ENCODE measurements around the gene SUCO. TPM values are rescaled to one million over a fixed set of nuclear protein-coding genes. Genes with fewer than 3 reads are reported as not detected.
"Not testable (repeated sequence)": the region's sequence is repeated elsewhere in the genome, so short reads cannot be mapped to it uniquely, and the experiment has no call there.

The SUCO gene
- total RNA-seq, 2 experiments from 2014 or later: 22.8 TPM

- POLR2A ChIA-PET: no interaction called here
- no peaks in the 10 kb centered on the region for H3K9me3 Mint-ChIP-seq
- DNase-seq (no peak), ATAC-seq (no peak)
- H3K27ac Mint-ChIP-seq: no peak overlapping the region
- CTCF ChIA-PET: interaction anchor here (2.1 kb wide), 1 partner anchor 13 kb away, joined by 4 read pairs; no protein-coding TSS in a partner anchor
- intact Hi-C loops (cut with micrococcal nuclease): no loop called here
- no peak for TF ChIP-seq CTCF (IDR thresholded peaks at IDR 0.05)
- H3K27me3 Mint-ChIP-seq: peaks cover 8% of the 10 kb centered on the region
- no peak overlapping the region for H3K4me3 Mint-ChIP-seq
- no peaks in the 10 kb centered on the region for H3K4me1 Mint-ChIP-seq (ENCODE audit: low read depth)
- no peaks in the 10 kb centered on the region for H3K36me3 Mint-ChIP-seq (ENCODE audit: low read depth)
Measured at GRCh38 chr1:172494166-172494565, 38.8 kb upstream of the SUCO start.

GRCh38 chr1:172496127-172496526, 36.8 kb upstream of the SUCO start:
- intact Hi-C loops (cut with micrococcal nuclease); H3K27ac Mint-ChIP-seq; DNase-seq; H3K4me1 Mint-ChIP-seq (ENCODE audit: low read depth); H3K9me3 Mint-ChIP-seq; H3K36me3 Mint-ChIP-seq (ENCODE audit: low read depth); POLR2A ChIA-PET; CTCF ChIA-PET; H3K4me3 Mint-ChIP-seq; H3K27me3 Mint-ChIP-seq; ATAC-seq: not testable (repeated sequence)

- DNase-seq (no peak), ATAC-seq (no peak)
- H3K4me1 Mint-ChIP-seq (ENCODE audit: low read depth): no peaks in the 10 kb centered on the region
- H3K27ac Mint-ChIP-seq: no peak overlapping the region
- H3K9me3 Mint-ChIP-seq: no peaks in the 10 kb centered on the region
- H3K36me3 Mint-ChIP-seq (ENCODE audit: low read depth): no peaks in the 10 kb centered on the region
- H3K4me3 Mint-ChIP-seq: no peak overlapping the region
- no peak for TF ChIP-seq CTCF (IDR thresholded peaks at IDR 0.05)
- intact Hi-C loops (cut with micrococcal nuclease): no loop called here
- peaks cover 1% of the 10 kb centered on the region for H3K27me3 Mint-ChIP-seq
- POLR2A ChIA-PET: no interaction called here
- CTCF ChIA-PET: interaction anchor here (0.8 to 1.4 kb wide), 2 partner anchors 34 to 45 kb away, joined by 3 read pairs; no protein-coding TSS in a partner anchor
Measured at GRCh38 chr1:172496678-172497077, 36.3 kb upstream of the SUCO start.

- ATAC-seq: no peak
- intact Hi-C loops (cut with micrococcal nuclease): no loop called here
- TF ChIP-seq CTCF (IDR thresholded peaks at IDR 0.05): no peak
- H3K9me3 Mint-ChIP-seq: no peaks in the 10 kb centered on the region
- no peak overlapping the region for H3K27ac Mint-ChIP-seq
- ChIA-PET POLR2A (no interaction called here), CTCF (interaction anchor here (0.8 to 1.4 kb wide), 2 partner anchors 34 to 46 kb away, joined by 3 read pairs; no protein-coding TSS in a partner anchor)
- no peaks in the 10 kb centered on the region for H3K36me3 Mint-ChIP-seq (ENCODE audit: low read depth)
- no peaks in the 10 kb centered on the region for H3K4me1 Mint-ChIP-seq (ENCODE audit: low read depth)
- no peaks in the 10 kb centered on the region for H3K27me3 Mint-ChIP-seq
- H3K4me3 Mint-ChIP-seq: no peak overlapping the region
- DNase-seq: no peak
Measured at GRCh38 chr1:172497230-172497629, 35.7 kb upstream of the SUCO start.

GRCh38 chr1:172498857-172499256, 34.1 kb upstream of the SUCO start:
- no peak for TF ChIP-seq CTCF (IDR thresholded peaks at IDR 0.05)
- Mint-ChIP-seq H3K27ac (no peak overlapping the region), H3K27me3 (peaks cover 5% of the 10 kb centered on the region), H3K4me3 (no peak overlapping the region), H3K4me1 (ENCODE audit: low read depth) (no peaks in the 10 kb centered on the region), H3K36me3 (ENCODE audit: low read depth) (no peaks in the 10 kb centered on the region), H3K9me3 (no peaks in the 10 kb centered on the region)
- intact Hi-C loops (cut with micrococcal nuclease): no loop called here
- ATAC-seq (no peak), DNase-seq (no peak)
- ChIA-PET CTCF (interaction anchor here (0.6 kb wide), 1 partner anchor 228 kb away, joined by 3 read pairs; no protein-coding TSS in a partner anchor), POLR2A (interaction anchor here (0.7 kb wide), 1 partner anchor 12 kb away, joined by 3 read pairs; no protein-coding TSS in a partner anchor)
